Keratinocyte (primary cell): ENCODE results near the gene CTNNBL1.

ENCODE experiments used
- CTCF ChIP-seq, 3 experiments: IDR thresholded peaks in 1 of 3; conservative IDR thresholded peaks in 1 of 3; optimal IDR thresholded peaks in 1 of 3; 2 replicates in 2 of 3; 3 replicates in 1 of 3; pipeline versions ENCODE3 to v1.5.1; 2011; ENCODE audit warnings: low read length in 3 of 3, mild to moderate bottlenecking in 3 of 3, moderate library complexity in 2 of 3, control low read depth in 1 of 3, inconsistent platforms in 1 of 3; ENCODE audit not compliant: insufficient read depth in 2 of 3; ENCODE audit errors: extremely low read depth in 1 of 3
- EZH2 ChIP-seq: IDR thresholded peaks from one replicate; pipeline ENCODE4 v1.6.1; 2012; ENCODE audit warnings: inconsistent platforms, mild to moderate bottlenecking, low read length, moderate library complexity

DNA sequence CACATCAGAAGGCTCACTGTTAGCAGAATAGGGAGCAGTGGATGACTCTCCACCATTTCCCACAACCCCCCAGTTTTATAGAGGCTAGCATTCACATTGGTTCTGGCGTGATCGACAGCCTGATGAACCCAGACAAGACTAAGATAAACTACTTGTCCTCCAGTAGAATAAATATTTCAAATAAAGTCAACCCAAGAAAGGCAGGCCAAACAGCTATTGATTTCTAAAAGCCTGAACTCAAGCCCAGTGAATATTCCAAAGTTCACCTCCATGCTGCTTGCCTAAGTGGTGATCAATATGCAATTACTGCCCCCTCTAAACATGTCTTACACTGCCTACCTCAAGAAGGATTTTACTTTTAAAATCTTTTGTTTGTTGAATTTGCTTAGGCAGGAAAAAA lies 104.5 kb downstream of the CTNNBL1 start:
- TF ChIP-seq EZH2 (no peak), CTCF (optimal IDR thresholded peaks at IDR 0.05 in 1 of 3, IDR thresholded peaks at IDR 0.05 in 1 of 3, conservative IDR thresholded peaks at IDR 0.05 in 1 of 3; ENCODE audit: extremely low read depth in 1 of 3, insufficient read depth in 2 of 3, low read length in 3 of 3) (no peak)
